K562 (cell line): ENCODE results near the gene MYLK2. TPM values are rescaled to one million over a fixed set of nuclear protein-coding genes. Genes with fewer than 3 reads are reported as not detected.

ENCODE experiments used
- ARNT ChIP-seq, 2 experiments: fragments of 450-650 bp; IDR thresholded peaks; 2 replicates each; pipeline ENCODE4 v1.6.1; 2016; ENCODE audit warnings: mild to moderate bottlenecking in 1 of 2
- DIDO1 ChIP-seq: fragments of 450-650 bp; IDR thresholded peaks from 2 replicates; pipeline ENCODE4 v1.6.1; 2016; ENCODE audit warnings: low read depth, missing biosample characterization, missing genetic modification characterization
- EGR1 ChIP-seq: fragments of 450-650 bp; conservative IDR thresholded peaks from 2 replicates; pipeline ENCODE4 v1.6.1; 2017; ENCODE audit warnings: mild to moderate bottlenecking
- HSF4 ChIP-seq: fragments of 250-450 bp; sonication (Bioruptor Pico); IDR thresholded peaks from 2 replicates; pipeline ENCODE4 v2.1.2; 2022; ENCODE audit warnings: mild to moderate bottlenecking, moderate library complexity, borderline replicate concordance
- KAT8 ChIP-seq: fragments of 450-650 bp; IDR thresholded peaks from 2 replicates; pipeline ENCODE4 v1.6.1; 2016; ENCODE audit warnings: low read depth, mild to moderate bottlenecking
- NRF1 ChIP-seq, 2 experiments: fragments of 450-650 bp; IDR thresholded peaks in 1 of 2; conservative IDR thresholded peaks in 1 of 2; 2 replicates each; pipeline ENCODE4 v1.6.1; 2014; ENCODE audit warnings: mild to moderate bottlenecking in 2 of 2
- POLR2AphosphoS2 ChIP-seq: IDR thresholded peaks from 2 replicates; pipeline ENCODE4 v1.6.1; 2012; ENCODE audit warnings: low read length, improper control_type of control experiment
- PTRF ChIP-seq: fragments of 450-650 bp; IDR thresholded peaks from 2 replicates; pipeline ENCODE4 v1.6.1; 2016; ENCODE audit warnings: mild to moderate bottlenecking, missing genetic modification characterization, missing compliant biosample characterization
- PURB ChIP-seq: sonication (generic); formaldehyde crosslinking; IDR thresholded peaks from 2 replicates; pipeline ENCODE4 v1.9.0; 2021; ENCODE audit warnings: low read depth, mild to moderate bottlenecking, missing genetic modification reagents
- SIN3A ChIP-seq, 2 experiments: fragments of 150-350 bp in 1 of 2; IDR thresholded peaks; 2 replicates each; pipeline ENCODE4 v1.6.1; 2011 to 2016; ENCODE audit warnings: borderline replicate concordance in 2 of 2, low read depth in 2 of 2, low read length in 2 of 2, mild to moderate bottlenecking in 2 of 2, moderate library complexity in 2 of 2; ENCODE audit not compliant: control insufficient read depth in 1 of 2
- SMARCA5 ChIP-seq: fragments of 450-650 bp; IDR thresholded peaks from 2 replicates; pipeline ENCODE4 v1.6.1; 2016
- SNRNP70 ChIP-seq: fragments of 200-400 bp; formaldehyde crosslinking; optimal IDR thresholded peaks from 2 replicates; pipeline ENCODE3; 2017; ENCODE audit warnings: low read depth, low read length
- SREBF2 ChIP-seq: sonication (generic); formaldehyde crosslinking; IDR thresholded peaks from 2 replicates; pipeline ENCODE4 v1.4.0; 2020; ENCODE audit warnings: mild to moderate bottlenecking, missing genetic modification reagents
- STAT5B ChIP-seq: fragments of 250-450 bp; sonication (Bioruptor Pico); IDR thresholded peaks from 2 replicates; pipeline ENCODE4 v1.8.0; 2021; ENCODE audit warnings: mild to moderate bottlenecking, inconsistent platforms
- TFAP4 ChIP-seq: sonication (generic); formaldehyde crosslinking; IDR thresholded peaks from 2 replicates; pipeline ENCODE4 v1.8.0; 2022; ENCODE audit warnings: missing genetic modification reagents, mild to moderate bottlenecking, moderate library complexity, borderline replicate concordance
- ZNF12 ChIP-seq: sonication (generic); formaldehyde crosslinking; IDR thresholded peaks from 2 replicates; pipeline ENCODE4 v1.4.0; 2020; ENCODE audit warnings: mild to moderate bottlenecking, missing genetic modification reagents
- ZNF280B ChIP-seq: fragments of 250-450 bp; sonication (Bioruptor Pico); IDR thresholded peaks from 2 replicates; pipeline ENCODE4 v1.5.1; 2021; ENCODE audit warnings: mild to moderate bottlenecking
- ZNF354B ChIP-seq: fragments of 250-450 bp; sonication (Bioruptor Pico); IDR thresholded peaks from 2 replicates; pipeline ENCODE4 v1.4.0; 2020
- polyA plus RNA-seq, 8 experiments: library from polyadenylated mRNA; depleted of rRNA in 4 of 8; stranded (reverse) in 5 of 8; unstranded in 3 of 8; fragments of >200 nt; fragmentation: Nextera tagmentation in 2 of 8; fragmentation: Illumina TruSeq in 1 of 8; extraction: Ambion mirVana in 2 of 8; extraction: Trizol in 1 of 8; gene quantifications; 2 replicates each; pipeline versions ENCODE4 v1.2.1 to v1.2.3, GENCODE V29; 2011 to 2014; ENCODE audit warnings: inconsistent platforms in 1 of 8, missing spikeins in 1 of 8
- total RNA-seq, 7 experiments: library from RNA; depleted of rRNA in 6 of 7; stranded (reverse); fragments of >200 nt in 6 of 7; fragmentation: Illumina TruSeq in 2 of 7; extraction: Trizol in 2 of 7; gene quantifications; 2 replicates each; pipeline versions ENCODE4 v1.2.1 to v1.2.3, GENCODE V29; 2011 to 2021; ENCODE audit warnings: low replicate concordance in 1 of 7
- TF ChIP-seq, protein P1 (sequence below): fragments of 250-450 bp; sonication (Bioruptor Pico); IDR thresholded peaks from 2 replicates; pipeline ENCODE4 v1.4.0; 2020; ENCODE audit warnings: mild to moderate bottlenecking, moderate library complexity
- TF ChIP-seq, protein P2 (sequence below): fragments of 250-450 bp; sonication (Bioruptor Pico); IDR thresholded peaks from 2 replicates; pipeline ENCODE4 v1.8.0; 2021; ENCODE audit warnings: borderline replicate concordance, mild to moderate bottlenecking, moderate library complexity; ENCODE audit not compliant: poor library complexity, severe bottlenecking

Gene MYLK2
- total and polyA plus RNA-seq, 9 of the 15 experiments (the other 6 are each of a cell fraction or from before 2014, with no cell fraction given) = 0.07 to 0.53 (median 0.18) TPM; not detected in 2

DNA sequence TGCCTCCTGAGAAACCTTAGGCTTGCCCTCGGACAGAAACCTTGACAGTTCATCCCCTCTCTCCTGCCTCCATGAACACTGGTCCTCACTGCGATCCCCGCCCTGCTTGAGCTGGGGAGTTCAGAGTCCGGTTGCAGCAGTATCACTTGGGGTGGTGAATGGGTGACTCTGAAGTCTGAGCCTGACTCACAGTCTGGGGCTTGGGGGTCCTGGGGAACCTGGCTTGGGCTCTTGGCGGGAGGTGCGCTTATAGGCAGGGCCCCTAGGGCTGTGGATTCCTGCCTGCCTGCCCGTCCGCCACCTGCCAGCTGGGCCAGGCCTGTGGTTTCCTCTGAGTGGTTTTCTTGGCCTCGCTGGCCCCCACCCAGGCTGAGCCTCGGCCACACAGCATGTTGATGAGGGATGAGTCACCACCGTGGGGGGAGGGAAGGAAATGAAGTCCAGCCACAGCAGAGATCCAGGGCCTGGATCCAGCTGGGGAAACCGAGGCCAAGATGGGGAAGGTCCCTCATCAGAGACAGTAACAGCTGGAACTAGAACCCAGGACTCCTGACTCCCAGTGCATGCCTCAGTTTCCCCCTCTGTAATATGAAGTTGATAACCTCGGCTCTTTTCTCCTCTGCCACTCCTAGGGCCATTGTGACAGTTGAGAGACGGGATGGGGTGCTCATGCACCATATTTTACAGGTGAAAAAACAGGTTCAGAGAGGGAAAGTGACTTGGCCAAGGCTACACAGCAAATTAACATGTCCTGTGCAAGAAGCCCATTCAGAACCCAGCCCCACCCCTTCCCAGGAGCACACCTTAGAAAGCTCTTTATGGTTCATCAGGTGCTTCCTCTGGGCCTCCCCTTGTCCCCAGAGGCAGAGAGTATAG is 17.1 kb downstream of the MYLK2 start (continued):
- no peak for TF ChIP-seq ZNF280B (CRISPR knock-in tag)
- no peak for TF ChIP-seq HSF4 (CRISPR knock-in tag)
- no peak for TF ChIP-seq ZNF12 (CRISPR knock-in tag)
- TF ChIP-seq SIN3A (IDR thresholded peaks at IDR 0.05; ENCODE audit: borderline replicate concordance in 2 of 2, control insufficient read depth in 1 of 2, low read depth in 2 of 2, low read length in 2 of 2) = no peak
- no peak for TF ChIP-seq SREBF2 (CRISPR knock-in tag)
- TF ChIP-seq PURB (CRISPR knock-in tag) = no peak
- TF ChIP-seq, protein P1, sequence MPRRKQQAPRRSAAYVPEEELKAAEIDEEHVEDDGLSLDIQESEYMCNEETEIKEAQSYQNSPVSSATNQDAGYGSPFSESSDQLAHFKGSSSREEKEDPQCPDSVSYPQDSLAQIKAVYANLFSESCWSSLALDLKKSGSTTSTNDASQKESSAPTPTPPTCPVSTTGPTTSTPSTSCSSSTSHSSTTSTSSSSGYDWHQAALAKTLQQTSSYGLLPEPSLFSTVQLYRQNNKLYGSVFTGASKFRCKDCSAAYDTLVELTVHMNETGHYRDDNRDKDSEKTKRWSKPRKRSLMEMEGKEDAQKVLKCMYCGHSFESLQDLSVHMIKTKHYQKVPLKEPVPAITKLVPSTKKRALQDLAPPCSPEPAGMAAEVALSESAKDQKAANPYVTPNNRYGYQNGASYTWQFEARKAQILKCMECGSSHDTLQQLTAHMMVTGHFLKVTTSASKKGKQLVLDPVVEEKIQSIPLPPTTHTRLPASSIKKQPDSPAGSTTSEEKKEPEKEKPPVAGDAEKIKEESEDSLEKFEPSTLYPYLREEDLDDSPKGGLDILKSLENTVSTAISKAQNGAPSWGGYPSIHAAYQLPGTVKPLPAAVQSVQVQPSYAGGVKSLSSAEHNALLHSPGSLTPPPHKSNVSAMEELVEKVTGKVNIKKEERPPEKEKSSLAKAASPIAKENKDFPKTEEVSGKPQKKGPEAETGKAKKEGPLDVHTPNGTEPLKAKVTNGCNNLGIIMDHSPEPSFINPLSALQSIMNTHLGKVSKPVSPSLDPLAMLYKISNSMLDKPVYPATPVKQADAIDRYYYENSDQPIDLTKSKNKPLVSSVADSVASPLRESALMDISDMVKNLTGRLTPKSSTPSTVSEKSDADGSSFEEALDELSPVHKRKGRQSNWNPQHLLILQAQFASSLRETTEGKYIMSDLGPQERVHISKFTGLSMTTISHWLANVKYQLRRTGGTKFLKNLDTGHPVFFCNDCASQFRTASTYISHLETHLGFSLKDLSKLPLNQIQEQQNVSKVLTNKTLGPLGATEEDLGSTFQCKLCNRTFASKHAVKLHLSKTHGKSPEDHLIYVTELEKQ (CRISPR knock-in tag) = no peak
- no peak for TF ChIP-seq KAT8
- TF ChIP-seq SNRNP70 = no peak
- TF ChIP-seq DIDO1 (tag) = no peak
- TF ChIP-seq SMARCA5 = no peak
- no peak for TF ChIP-seq ARNT (IDR thresholded peaks at IDR 0.05)
- no peak for TF ChIP-seq PTRF (tag)
- TF ChIP-seq POLR2AphosphoS2 = no peak
- no peak for TF ChIP-seq ZNF354B (CRISPR knock-in tag)
- TF ChIP-seq EGR1 = no peak
- peak; percentile 98 for TF ChIP-seq TFAP4 (CRISPR knock-in tag)
- TF ChIP-seq, protein P2, sequence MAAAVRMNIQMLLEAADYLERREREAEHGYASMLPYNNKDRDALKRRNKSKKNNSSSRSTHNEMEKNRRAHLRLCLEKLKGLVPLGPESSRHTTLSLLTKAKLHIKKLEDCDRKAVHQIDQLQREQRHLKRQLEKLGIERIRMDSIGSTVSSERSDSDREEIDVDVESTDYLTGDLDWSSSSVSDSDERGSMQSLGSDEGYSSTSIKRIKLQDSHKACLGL (CRISPR knock-in tag) = no peak
- no peak; a peak in 1 of 4 replicates for TF ChIP-seq NRF1 (conservative IDR thresholded peaks at IDR 0.05 in 1 of 2, IDR thresholded peaks at IDR 0.05 in 1 of 2)
- no peak for TF ChIP-seq STAT5B (CRISPR knock-in tag)
